ENCODE measurements around the gene NFIX.

Gene NFIX

GRCh38 chr19:13066226-13066625, 71.0 kb downstream of the NFIX start:
- Mint-ChIP-seq H3K9me3 (ENCODE audit: low read depth) (no peaks in the 10 kb centered on the region), H3K27ac (no peak overlapping the region), H3K27me3 (no peaks in the 10 kb centered on the region), H3K4me1 (ENCODE audit: low read depth) (peaks cover 5% of the 10 kb centered on the region), H3K36me3 (no peaks in the 10 kb centered on the region), H3K4me3 (no peak overlapping the region)

GRCh38 chr19:13066933-13067807, 71.9 kb downstream of the NFIX start:
- no peaks in the 10 kb centered on the region for H3K9me3 Mint-ChIP-seq (ENCODE audit: low read depth)
- no peaks in the 10 kb centered on the region for H3K36me3 Mint-ChIP-seq
- H3K4me1 Mint-ChIP-seq (ENCODE audit: low read depth) = no peaks in the 10 kb centered on the region
- no peaks in the 10 kb centered on the region for H3K27me3 Mint-ChIP-seq
- H3K27ac Mint-ChIP-seq = no peak overlapping the region
- H3K4me3 Mint-ChIP-seq = no peak overlapping the region

- no peaks in the 10 kb centered on the region for H3K36me3 Mint-ChIP-seq
- H3K4me1 Mint-ChIP-seq (ENCODE audit: low read depth) = no peaks in the 10 kb centered on the region
- H3K27me3 Mint-ChIP-seq = no peaks in the 10 kb centered on the region
- H3K4me3 Mint-ChIP-seq = no peak overlapping the region
- H3K27ac Mint-ChIP-seq = no peak overlapping the region
- no peaks in the 10 kb centered on the region for H3K9me3 Mint-ChIP-seq (ENCODE audit: low read depth)
Observed at GRCh38 chr19:13068085-13068846, 73.0 kb downstream of the NFIX start.

- Mint-ChIP-seq H3K9me3 (ENCODE audit: low read depth) (no peaks in the 10 kb centered on the region), H3K4me3 (no peak overlapping the region), H3K27ac (no peak overlapping the region), H3K36me3 (no peaks in the 10 kb centered on the region), H3K4me1 (ENCODE audit: low read depth) (no peaks in the 10 kb centered on the region), H3K27me3 (no peaks in the 10 kb centered on the region)
Observed at GRCh38 chr19:13069415-13070359, 74.4 kb downstream of the NFIX start.

GRCh38 chr19:13070425-13071140, 75.3 kb downstream of the NFIX start:
- Mint-ChIP-seq H3K4me3 (no peak overlapping the region), H3K36me3 (peaks cover 2% of the 10 kb centered on the region), H3K27ac (no peak overlapping the region), H3K27me3 (no peaks in the 10 kb centered on the region), H3K9me3 (ENCODE audit: low read depth) (no peaks in the 10 kb centered on the region), H3K4me1 (ENCODE audit: low read depth) (no peaks in the 10 kb centered on the region)

GRCh38 chr19:13071444-13072187, 76.3 kb downstream of the NFIX start:
- H3K27ac Mint-ChIP-seq = no peak overlapping the region
- H3K4me3 Mint-ChIP-seq = no peak overlapping the region
- no peaks in the 10 kb centered on the region for H3K27me3 Mint-ChIP-seq
- H3K4me1 Mint-ChIP-seq (ENCODE audit: low read depth) = no peaks in the 10 kb centered on the region
- H3K9me3 Mint-ChIP-seq (ENCODE audit: low read depth) = no peaks in the 10 kb centered on the region
- peaks cover 2% of the 10 kb centered on the region for H3K36me3 Mint-ChIP-seq

DNA sequence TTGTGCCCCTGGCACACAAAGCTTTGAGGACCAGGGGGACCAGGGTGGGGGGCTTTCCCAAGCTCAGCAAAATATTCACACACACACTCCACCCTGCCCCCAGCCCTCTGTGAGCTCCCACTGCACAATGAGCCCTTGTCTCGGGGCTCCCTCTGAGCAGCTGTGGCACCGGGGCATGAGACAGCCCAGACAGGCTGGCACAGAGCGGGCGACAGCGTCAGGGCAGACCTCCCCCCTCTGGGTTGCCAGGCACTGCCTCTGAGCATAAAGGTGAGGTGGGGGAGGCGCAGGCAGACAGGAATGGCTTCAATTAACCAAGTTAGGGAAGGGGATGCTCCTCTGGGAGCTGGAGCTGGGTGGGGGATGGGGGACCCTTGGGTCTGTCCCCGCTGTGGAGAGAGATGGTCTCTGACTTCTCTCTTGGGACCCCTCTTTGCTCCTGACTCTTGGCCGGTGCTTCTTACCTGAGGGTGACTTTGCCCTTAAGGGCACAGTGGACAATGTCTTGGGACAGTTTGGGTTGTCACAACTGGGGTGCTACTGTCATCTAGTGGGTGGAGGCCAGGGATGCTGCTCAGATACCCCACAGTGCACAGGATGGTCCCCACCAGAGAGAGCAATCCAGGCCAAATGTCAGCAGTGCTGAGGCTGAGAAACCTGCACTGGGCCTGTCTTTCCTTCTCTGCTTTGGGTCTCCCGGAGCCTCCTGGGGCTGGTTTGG, 77.1 kb downstream of the NFIX start:
- no peak overlapping the region for H3K4me3 Mint-ChIP-seq
- H3K27me3 Mint-ChIP-seq = no peaks in the 10 kb centered on the region
- peaks cover 2% of the 10 kb centered on the region for H3K36me3 Mint-ChIP-seq
- no peaks in the 10 kb centered on the region for H3K9me3 Mint-ChIP-seq (ENCODE audit: low read depth)
- H3K27ac Mint-ChIP-seq = no peak overlapping the region
- H3K4me1 Mint-ChIP-seq (ENCODE audit: low read depth) = no peaks in the 10 kb centered on the region

DNA sequence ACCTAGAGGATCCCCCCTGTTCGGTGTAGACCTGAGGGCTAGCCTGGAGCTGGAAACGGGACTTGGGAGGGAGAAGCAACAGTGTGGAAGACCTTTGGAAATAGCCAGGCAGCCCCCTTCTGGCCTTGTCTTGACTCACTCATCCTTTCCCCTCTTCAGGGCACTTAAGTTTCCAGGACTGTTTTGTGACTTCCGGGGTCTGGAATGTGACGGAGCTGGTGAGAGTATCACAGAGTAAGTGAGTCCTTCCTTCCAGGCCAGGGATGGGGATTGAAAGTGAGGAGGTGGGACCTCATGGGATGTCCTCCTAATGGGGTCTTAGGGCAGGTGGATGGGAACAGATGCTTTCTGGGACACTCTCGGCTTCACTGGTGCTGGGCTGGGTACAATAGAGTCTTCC, 78.0 kb downstream of the NFIX start:
- Mint-ChIP-seq H3K27me3 (no peaks in the 10 kb centered on the region), H3K4me3 (no peak overlapping the region)

DNA sequence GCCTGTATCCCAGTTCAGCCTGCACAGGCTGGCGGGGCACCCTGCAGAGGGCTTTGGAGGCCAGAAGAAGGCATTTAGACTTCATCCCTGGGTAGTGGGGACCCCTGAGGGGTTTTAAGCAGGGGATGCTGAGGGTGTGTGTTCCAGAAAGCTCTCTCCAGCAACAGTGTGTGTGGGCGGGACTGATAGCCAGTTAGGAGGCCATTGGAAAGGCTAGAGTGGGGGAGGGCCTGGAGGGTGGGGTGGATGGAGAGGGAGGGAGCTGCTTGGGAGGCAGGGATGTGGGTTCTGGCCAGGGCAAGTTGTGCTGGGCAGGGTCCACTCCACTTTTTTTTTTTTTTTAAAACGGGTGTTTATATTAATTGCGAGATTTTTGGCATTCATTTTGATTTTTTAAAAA, 79.1 kb downstream of the NFIX start:
- no peak overlapping the region for H3K27ac Mint-ChIP-seq
- H3K27me3 Mint-ChIP-seq = no peaks in the 10 kb centered on the region
- H3K4me3 Mint-ChIP-seq = no peak overlapping the region
- H3K9me3 Mint-ChIP-seq (ENCODE audit: low read depth) = no peaks in the 10 kb centered on the region
- peaks cover 2% of the 10 kb centered on the region for H3K36me3 Mint-ChIP-seq
- H3K4me1 Mint-ChIP-seq (ENCODE audit: low read depth) = peaks cover 2% of the 10 kb centered on the region

More for the DNA sequence above, 78.0 kb downstream of the NFIX start:
- no peaks in the 10 kb centered on the region for H3K9me3 Mint-ChIP-seq (ENCODE audit: low read depth)
- no peaks in the 10 kb centered on the region for H3K4me1 Mint-ChIP-seq (ENCODE audit: low read depth)
- no peak overlapping the region for H3K27ac Mint-ChIP-seq
- H3K36me3 Mint-ChIP-seq = peaks cover 2% of the 10 kb centered on the region

GRCh38 chr19:13076320-13076719, 81.0 kb downstream of the NFIX start:
- Mint-ChIP-seq H3K36me3 (peaks cover 2% of the 10 kb centered on the region), H3K4me1 (ENCODE audit: low read depth) (peaks cover 2% of the 10 kb centered on the region), H3K27ac (no peak overlapping the region), H3K4me3 (no peak overlapping the region), H3K27me3 (no peaks in the 10 kb centered on the region), H3K9me3 (ENCODE audit: low read depth) (no peaks in the 10 kb centered on the region)

DNA sequence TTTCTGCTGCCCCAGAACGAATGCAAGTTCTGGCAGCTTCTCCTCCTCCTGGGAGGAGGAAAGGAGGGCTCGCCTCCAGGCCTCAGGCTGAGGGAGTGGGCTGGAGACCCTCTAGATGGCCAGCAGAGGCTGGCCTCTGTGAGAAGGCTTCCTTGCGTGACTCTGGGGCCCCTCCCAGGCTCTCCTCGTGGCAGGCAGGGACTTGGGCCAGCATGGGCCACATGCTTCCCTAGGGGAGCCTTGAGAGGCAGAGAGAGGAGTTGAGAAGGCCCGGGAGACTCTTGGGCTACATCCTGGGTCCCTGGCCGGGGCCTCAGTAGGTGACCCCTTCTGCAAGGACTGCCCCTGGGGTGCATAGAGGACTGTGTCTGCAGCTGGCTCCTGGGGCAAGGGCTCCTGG, 81.5 kb downstream of the NFIX start:
- Mint-ChIP-seq H3K36me3 (peaks cover 2% of the 10 kb centered on the region), H3K27me3 (no peaks in the 10 kb centered on the region), H3K27ac (no peak overlapping the region), H3K9me3 (ENCODE audit: low read depth) (no peaks in the 10 kb centered on the region), H3K4me3 (no peak overlapping the region), H3K4me1 (ENCODE audit: low read depth) (peaks cover 2% of the 10 kb centered on the region)

GRCh38 chr19:13077240-13077639, 82.0 kb downstream of the NFIX start:
- Mint-ChIP-seq H3K27me3 (no peaks in the 10 kb centered on the region), H3K27ac (no peak overlapping the region), H3K9me3 (ENCODE audit: low read depth) (no peaks in the 10 kb centered on the region), H3K4me3 (no peak overlapping the region), H3K4me1 (ENCODE audit: low read depth) (peaks cover 2% of the 10 kb centered on the region), H3K36me3 (peaks cover 2% of the 10 kb centered on the region)

DNA sequence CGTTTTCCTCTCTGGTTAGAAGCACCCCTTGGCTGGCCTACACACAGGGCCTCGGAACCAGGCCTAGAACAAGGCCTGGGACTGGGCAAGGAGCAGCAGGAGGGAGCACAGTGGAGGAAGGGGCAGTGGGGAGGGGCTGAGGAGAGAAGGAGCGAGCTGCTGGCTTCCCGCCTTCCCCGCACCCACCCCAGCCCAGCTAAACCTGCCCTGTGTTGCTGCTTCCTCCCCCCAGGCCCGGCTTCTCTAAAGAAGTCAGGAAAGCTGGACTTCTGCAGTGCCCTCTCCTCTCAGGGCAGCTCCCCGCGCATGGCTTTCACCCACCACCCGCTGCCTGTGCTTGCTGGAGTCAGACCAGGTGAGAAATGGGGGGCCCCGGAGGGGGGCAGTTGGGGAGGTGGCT, 83.1 kb downstream of the NFIX start:
- H3K36me3 Mint-ChIP-seq = peaks cover 2% of the 10 kb centered on the region
- peaks cover 2% of the 10 kb centered on the region for H3K4me1 Mint-ChIP-seq (ENCODE audit: low read depth)
- H3K4me3 Mint-ChIP-seq = no peak overlapping the region
- H3K9me3 Mint-ChIP-seq (ENCODE audit: low read depth) = no peaks in the 10 kb centered on the region
- H3K27ac Mint-ChIP-seq = no peak overlapping the region
- H3K27me3 Mint-ChIP-seq = no peaks in the 10 kb centered on the region
